ENCODE measurements around the gene SLK. TPM values are rescaled to one million over a fixed set of nuclear protein-coding genes. Genes with fewer than 3 reads are reported as not detected.

The SLK gene
- total and polyA plus RNA-seq, 2 of the 4 experiments (the other 2 are of a cell fraction): 8.1 to 21.5 TPM

DNA sequence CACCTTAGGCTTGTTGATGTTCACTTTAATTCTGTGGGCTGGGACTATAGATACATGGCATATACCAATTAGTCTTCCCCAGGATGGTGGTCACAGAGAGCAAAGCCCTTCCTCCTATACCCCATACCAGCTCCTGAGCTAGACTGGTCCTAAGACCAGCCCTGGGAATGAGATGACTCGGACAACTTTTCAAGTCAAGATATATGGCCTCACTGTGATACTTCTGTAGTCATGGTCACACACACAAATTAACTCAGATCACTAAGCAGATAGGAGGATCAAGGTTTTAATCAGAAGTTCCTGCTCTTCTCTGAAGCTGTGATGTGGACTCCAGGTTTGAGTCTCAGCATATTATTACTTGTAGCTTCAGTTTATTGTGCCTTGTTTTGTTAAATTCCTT is 53.1 kb downstream of the SLK start:
- WGBS, 2 experiments (ENCODE audit: extremely low coverage in 2 of 2, insufficient read length in 1 of 2): no CpG with 5 or more reads among the region's 1 CpG
- H4K5ac ChIP-seq (ENCODE audit: low read depth, low read length): no peak overlapping the region
- intact Hi-C loops (cut with micrococcal nuclease): no loop called here
- H4K8ac ChIP-seq (ENCODE audit: low read depth in 2 of 2, low read length in 2 of 2): no peak overlapping the region
- H2BK120ac ChIP-seq (ENCODE audit: low read depth, low read length): no peak overlapping the region
- H3K9ac ChIP-seq (ENCODE audit: low read depth, low read length): no peak overlapping the region
- ATAC-seq (ENCODE audit: low read depth) (no peak), DNase-seq (no peak)
- H4K20me1 ChIP-seq (ENCODE audit: insufficient read depth, low read length): no peaks in the 10 kb centered on the region
- 0 out of 2 replicates have a peak, but pooled peaks cover 3% of the 10 kb centered on the region for H3K9me1 ChIP-seq (ENCODE audit: insufficient read depth, low read length)
- dilution Hi-C loops (cut with HindIII; ENCODE audit: low sequenced_read_pairs, unreplicated experiment): no loop called here
- H3K4me2 ChIP-seq (ENCODE audit: low read depth, low read length): no peak overlapping the region
- POLR2A ChIA-PET (ENCODE audit: unreplicated experiment): no interaction called here
- H2AK5ac ChIP-seq (ENCODE audit: low read depth, low read length): no peak overlapping the region
- no peak overlapping the region for H3K18ac ChIP-seq (ENCODE audit: low read depth, low read length)
- H2BK15ac ChIP-seq (ENCODE audit: low read depth, low read length): no peak overlapping the region
- H2BK5ac ChIP-seq (ENCODE audit: low read depth, low read length, poor library complexity, severe bottlenecking): no peak overlapping the region
- H3K79me1 ChIP-seq (ENCODE audit: low read depth in 1 of 2, low read length in 2 of 2): peaks cover 2 to 8% of the 10 kb centered on the region in 2 experiments; a peak in 2 of 4 replicates
- peaks cover 36% of the 10 kb centered on the region for H3K36me3 ChIP-seq (ENCODE audit: control insufficient read depth, insufficient read depth, low read length)
- in situ Hi-C loops (cut with MboI; ENCODE audit: low sequenced_read_pairs): loop anchor here (25.0 kb wide), 1 partner anchor 308 kb away; no protein-coding TSS in a partner anchor
- TF ChIP-seq NFE2L2 (IDR thresholded peaks at IDR 0.05; ENCODE audit: low read depth, low read length) (no peak), RFX5 (IDR thresholded peaks at IDR 0.05; ENCODE audit: low read depth, low read length) (no peak), FOS (IDR thresholded peaks at IDR 0.05; ENCODE audit: low read depth, low read length) (no peak), CHD1 (IDR thresholded peaks at IDR 0.05; ENCODE audit: low read depth, low read length) (no peak), CEBPB (IDR thresholded peaks at IDR 0.05; ENCODE audit: low read depth, low read length) (no peak), MAZ (IDR thresholded peaks at IDR 0.05; ENCODE audit: borderline replicate concordance, low read depth, low read length) (no peak), MXI1 (IDR thresholded peaks at IDR 0.05; ENCODE audit: borderline replicate concordance, low read depth, low read length) (no peak), RAD21 (IDR thresholded peaks at IDR 0.05; ENCODE audit: low read length) (no peak), POLR2A (IDR thresholded peaks at IDR 0.05; ENCODE audit: low read depth, low read length) (no peak), SMC3 (IDR thresholded peaks at IDR 0.05; ENCODE audit: low read depth, low read length) (no peak), BHLHE40 (IDR thresholded peaks at IDR 0.05; ENCODE audit: low read depth, low read length) (no peak), RCOR1 (IDR thresholded peaks at IDR 0.05; ENCODE audit: insufficient replicate concordance, low read length) (no peak), MAFK (IDR thresholded peaks at IDR 0.05; ENCODE audit: low read depth, low read length) (no peak)
- TF ChIP-seq, protein P1, sequence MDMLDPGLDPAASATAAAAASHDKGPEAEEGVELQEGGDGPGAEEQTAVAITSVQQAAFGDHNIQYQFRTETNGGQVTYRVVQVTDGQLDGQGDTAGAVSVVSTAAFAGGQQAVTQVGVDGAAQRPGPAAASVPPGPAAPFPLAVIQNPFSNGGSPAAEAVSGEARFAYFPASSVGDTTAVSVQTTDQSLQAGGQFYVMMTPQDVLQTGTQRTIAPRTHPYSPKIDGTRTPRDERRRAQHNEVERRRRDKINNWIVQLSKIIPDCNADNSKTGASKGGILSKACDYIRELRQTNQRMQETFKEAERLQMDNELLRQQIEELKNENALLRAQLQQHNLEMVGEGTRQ (IDR thresholded peaks at IDR 0.05; ENCODE audit: low read depth, low read length): no peak
- TF ChIP-seq, protein P2, sequence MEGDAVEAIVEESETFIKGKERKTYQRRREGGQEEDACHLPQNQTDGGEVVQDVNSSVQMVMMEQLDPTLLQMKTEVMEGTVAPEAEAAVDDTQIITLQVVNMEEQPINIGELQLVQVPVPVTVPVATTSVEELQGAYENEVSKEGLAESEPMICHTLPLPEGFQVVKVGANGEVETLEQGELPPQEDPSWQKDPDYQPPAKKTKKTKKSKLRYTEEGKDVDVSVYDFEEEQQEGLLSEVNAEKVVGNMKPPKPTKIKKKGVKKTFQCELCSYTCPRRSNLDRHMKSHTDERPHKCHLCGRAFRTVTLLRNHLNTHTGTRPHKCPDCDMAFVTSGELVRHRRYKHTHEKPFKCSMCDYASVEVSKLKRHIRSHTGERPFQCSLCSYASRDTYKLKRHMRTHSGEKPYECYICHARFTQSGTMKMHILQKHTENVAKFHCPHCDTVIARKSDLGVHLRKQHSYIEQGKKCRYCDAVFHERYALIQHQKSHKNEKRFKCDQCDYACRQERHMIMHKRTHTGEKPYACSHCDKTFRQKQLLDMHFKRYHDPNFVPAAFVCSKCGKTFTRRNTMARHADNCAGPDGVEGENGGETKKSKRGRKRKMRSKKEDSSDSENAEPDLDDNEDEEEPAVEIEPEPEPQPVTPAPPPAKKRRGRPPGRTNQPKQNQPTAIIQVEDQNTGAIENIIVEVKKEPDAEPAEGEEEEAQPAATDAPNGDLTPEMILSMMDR (conservative IDR thresholded peaks at IDR 0.05; ENCODE audit: low read depth, low read length): no peak
- TF ChIP-seq, protein P3, sequence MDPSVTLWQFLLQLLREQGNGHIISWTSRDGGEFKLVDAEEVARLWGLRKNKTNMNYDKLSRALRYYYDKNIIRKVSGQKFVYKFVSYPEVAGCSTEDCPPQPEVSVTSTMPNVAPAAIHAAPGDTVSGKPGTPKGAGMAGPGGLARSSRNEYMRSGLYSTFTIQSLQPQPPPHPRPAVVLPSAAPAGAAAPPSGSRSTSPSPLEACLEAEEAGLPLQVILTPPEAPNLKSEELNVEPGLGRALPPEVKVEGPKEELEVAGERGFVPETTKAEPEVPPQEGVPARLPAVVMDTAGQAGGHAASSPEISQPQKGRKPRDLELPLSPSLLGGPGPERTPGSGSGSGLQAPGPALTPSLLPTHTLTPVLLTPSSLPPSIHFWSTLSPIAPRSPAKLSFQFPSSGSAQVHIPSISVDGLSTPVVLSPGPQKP (IDR thresholded peaks at IDR 0.05; ENCODE audit: borderline replicate concordance, low read depth, low read length): no peak
- H2BK20ac ChIP-seq (ENCODE audit: low read depth, low read length): no peak overlapping the region
- no peaks in the 10 kb centered on the region for H3K27me3 ChIP-seq (ENCODE audit: control insufficient read depth, insufficient read depth, low read length)
- no peaks in the 10 kb centered on the region for H3K4me1 ChIP-seq (ENCODE audit: control insufficient read depth, insufficient read depth, low read length)
- H3K14ac ChIP-seq (replicated peaks; ENCODE audit: low read depth, low read length): no peak overlapping the region
- CTCF ChIA-PET: no interaction called here
- no peak overlapping the region for H4K91ac ChIP-seq (ENCODE audit: insufficient read depth, low read depth, low read length)
- no peak overlapping the region for H3K23ac ChIP-seq (ENCODE audit: low read depth, low read length)
- no peaks in the 10 kb centered on the region for H3K9me3 ChIP-seq (ENCODE audit: control insufficient read depth, insufficient read depth, low read length)
- no peak overlapping the region for H2AK9ac ChIP-seq (replicated peaks; ENCODE audit: low read depth, low read length, poor library complexity)
- BruUV-seq (replicated peaks): no TSS peak
- H2AFZ ChIP-seq (replicated peaks; ENCODE audit: low read length, poor library complexity): no peak overlapping the region
- H3K4me3 ChIP-seq (ENCODE audit: insufficient read depth, low read depth, low read length): no peak overlapping the region
- H3K56ac ChIP-seq (ENCODE audit: extremely low read depth, insufficient read depth, low read length): no peak overlapping the region
- H3K4ac ChIP-seq (ENCODE audit: low read depth, low read length): no peak overlapping the region
- no peak overlapping the region for H3K27ac ChIP-seq (ENCODE audit: insufficient read depth, low read length)

Data from IMR-90 (cell line).